ENCODE results near the gene VAV3. TPM values are rescaled to one million over a fixed set of nuclear protein-coding genes. Genes with fewer than 3 reads are reported as not detected.

The VAV3 gene
- total and polyA plus RNA-seq, 2 experiments from 2014 or later, result under 0.01 to 0.24 TPM

GRCh38 chr1:107683683-107684082 is 281.3 kb downstream of the VAV3 start:
- no peaks in the 10 kb centered on the region for H3K9me3 ChIP-seq (ENCODE audit: low read depth)
- H3K27ac ChIP-seq, result no peak overlapping the region
- no peaks in the 10 kb centered on the region for H3K36me3 ChIP-seq (ENCODE audit: low read depth)
- H3K27me3 ChIP-seq (replicated peaks; ENCODE audit: insufficient read depth), result no peaks in the 10 kb centered on the region
- no peak for DNase-seq
- H4K20me1 ChIP-seq (ENCODE audit: insufficient read depth), result no peaks in the 10 kb centered on the region
- H3K9me2 ChIP-seq (ENCODE audit: insufficient read depth), result no peaks in the 10 kb centered on the region
- TF ChIP-seq EZH2 (IDR thresholded peaks at IDR 0.05; ENCODE audit: insufficient read depth, poor library complexity, severe bottlenecking), result no peak
- no peak for TF ChIP-seq EZH2phosphoT487 (IDR thresholded peaks at IDR 0.05; ENCODE audit: insufficient read depth, low read depth)
- no peak overlapping the region for H2AFZ ChIP-seq
- 41 to 56% methylated on average over 2 of the region's 2 CpGs for WGBS, 2 experiments (ENCODE audit: low coverage in 1 of 2, low lambda C conversion rate in 2 of 2, missing lambda C conversion rate in 2 of 2)
- H3K9ac ChIP-seq, result no peak overlapping the region
- H3K79me2 ChIP-seq (ENCODE audit: insufficient read depth), result no peaks in the 10 kb centered on the region
- H3K4me1 ChIP-seq (ENCODE audit: insufficient read depth), result peaks cover 14% of the 10 kb centered on the region
- in situ Hi-C loops (cut with MboI), result no loop called here
- no peak overlapping the region for H3K4me3 ChIP-seq
- H3K4me2 ChIP-seq (ENCODE audit: unreplicated experiment), result no peak overlapping the region
- H3F3A ChIP-seq (ENCODE audit: insufficient read depth), result no peaks in the 10 kb centered on the region; the same call in 1 of the 2 replicates

- 45 to 51% methylated on average over 3 of the region's 3 CpGs for WGBS, 2 experiments (ENCODE audit: low coverage in 1 of 2, low lambda C conversion rate in 2 of 2, missing lambda C conversion rate in 2 of 2)
- no peak overlapping the region for H3K9ac ChIP-seq
- no peaks in the 10 kb centered on the region for H3K9me2 ChIP-seq (ENCODE audit: insufficient read depth)
- no peaks in the 10 kb centered on the region for H3K79me2 ChIP-seq (ENCODE audit: insufficient read depth)
- peak overlapping the region; percentile 31 for H3K4me2 ChIP-seq (ENCODE audit: unreplicated experiment)
- H3K27ac ChIP-seq, result no peak overlapping the region; the same call in 1 of the 2 replicates
- no peaks in the 10 kb centered on the region for H3K27me3 ChIP-seq (replicated peaks; ENCODE audit: insufficient read depth)
- H3K4me3 ChIP-seq, result no peak overlapping the region
- no peaks in the 10 kb centered on the region for H3K36me3 ChIP-seq (ENCODE audit: low read depth)
- no peaks in the 10 kb centered on the region for H3K9me3 ChIP-seq (ENCODE audit: low read depth)
- peak; percentile 36 for DNase-seq
- H2AFZ ChIP-seq, result no peak overlapping the region
- H3K4me1 ChIP-seq (ENCODE audit: insufficient read depth), result peaks cover 14% of the 10 kb centered on the region
- no peaks in the 10 kb centered on the region for H4K20me1 ChIP-seq (ENCODE audit: insufficient read depth)
- in situ Hi-C loops (cut with MboI), result no loop called here
- no peak for TF ChIP-seq EZH2 (IDR thresholded peaks at IDR 0.05; ENCODE audit: insufficient read depth, poor library complexity, severe bottlenecking)
- TF ChIP-seq EZH2phosphoT487 (IDR thresholded peaks at IDR 0.05; ENCODE audit: insufficient read depth, low read depth), result no peak
- H3F3A ChIP-seq (ENCODE audit: insufficient read depth), result no peaks in the 10 kb centered on the region; the same call in 1 of the 2 replicates
These were observed 281.8 kb downstream of the VAV3 start for GRCh38 chr1:107683191-107683657.

- H3K9me3 ChIP-seq (ENCODE audit: low read depth), result no peaks in the 10 kb centered on the region
- no peaks in the 10 kb centered on the region for H3K36me3 ChIP-seq (ENCODE audit: low read depth)
- H3K4me1 ChIP-seq (ENCODE audit: insufficient read depth), result peaks cover 14% of the 10 kb centered on the region
- TF ChIP-seq EZH2phosphoT487 (IDR thresholded peaks at IDR 0.05; ENCODE audit: insufficient read depth, low read depth) (no peak), EZH2 (IDR thresholded peaks at IDR 0.05; ENCODE audit: insufficient read depth, poor library complexity, severe bottlenecking) (no peak)
- no peaks in the 10 kb centered on the region for H4K20me1 ChIP-seq (ENCODE audit: insufficient read depth)
- no peak overlapping the region for H3K9ac ChIP-seq
- peak overlapping the region; percentile 31 for H3K4me2 ChIP-seq (ENCODE audit: unreplicated experiment)
- 0 to 8% methylated on average over 1 of the region's 1 CpG for WGBS, 2 experiments (ENCODE audit: low coverage in 1 of 2, low lambda C conversion rate in 2 of 2, missing lambda C conversion rate in 2 of 2)
- 0 out of 2 replicates have a peak overlapping the region, but pooled peaks have one; percentile 8 for H2AFZ ChIP-seq
- H3F3A ChIP-seq (ENCODE audit: insufficient read depth), result no peaks in the 10 kb centered on the region; the same call in 1 of the 2 replicates
- peak; percentile 61 for DNase-seq
- H3K9me2 ChIP-seq (ENCODE audit: insufficient read depth), result no peaks in the 10 kb centered on the region
- no peaks in the 10 kb centered on the region for H3K79me2 ChIP-seq (ENCODE audit: insufficient read depth)
- H3K4me3 ChIP-seq, result peak overlapping the region; percentile 12; the same call in 1 of the 2 replicates
- no peak overlapping the region; the same call in 1 of the 2 replicates for H3K27ac ChIP-seq
- in situ Hi-C loops (cut with MboI), result no loop called here
- H3K27me3 ChIP-seq (replicated peaks; ENCODE audit: insufficient read depth), result no peaks in the 10 kb centered on the region
These were observed 282.5 kb downstream of the VAV3 start for GRCh38 chr1:107682467-107682866.

- Histone ChIP-seq H3F3A (ENCODE audit: insufficient read depth) (no peaks in the 10 kb centered on the region; the same call in 1 of the 2 replicates), H4K20me1 (ENCODE audit: insufficient read depth) (no peaks in the 10 kb centered on the region), H3K79me2 (ENCODE audit: insufficient read depth) (no peaks in the 10 kb centered on the region), H3K4me3 (no peak overlapping the region), H3K27ac (no peak overlapping the region), H3K4me2 (ENCODE audit: unreplicated experiment) (no peak overlapping the region), H3K36me3 (ENCODE audit: low read depth) (no peaks in the 10 kb centered on the region), H3K9me2 (ENCODE audit: insufficient read depth) (no peaks in the 10 kb centered on the region), H3K4me1 (ENCODE audit: insufficient read depth) (peaks cover 14% of the 10 kb centered on the region), H3K9me3 (ENCODE audit: low read depth) (no peaks in the 10 kb centered on the region), H2AFZ (no peak overlapping the region), H3K27me3 (replicated peaks; ENCODE audit: insufficient read depth) (no peaks in the 10 kb centered on the region), H3K9ac (no peak overlapping the region)
- TF ChIP-seq EZH2 (IDR thresholded peaks at IDR 0.05; ENCODE audit: insufficient read depth, poor library complexity, severe bottlenecking) (no peak), EZH2phosphoT487 (IDR thresholded peaks at IDR 0.05; ENCODE audit: insufficient read depth, low read depth) (no peak)
- in situ Hi-C loops (cut with MboI), result no loop called here
- DNase-seq, result no peak
- WGBS, 2 experiments (ENCODE audit: low coverage in 1 of 2, low lambda C conversion rate in 2 of 2, missing lambda C conversion rate in 2 of 2), result 89 to 90% methylated on average over 3 of the region's 3 CpGs
These were observed 283.9 kb downstream of the VAV3 start for GRCh38 chr1:107681001-107681479.
